ENCODE data around the gene EDEM1.
"Not testable (repeated sequence)": the region's sequence is repeated elsewhere in the genome, so short reads cannot be mapped to it uniquely, and the experiment has no call there.

Gene EDEM1

DNA sequence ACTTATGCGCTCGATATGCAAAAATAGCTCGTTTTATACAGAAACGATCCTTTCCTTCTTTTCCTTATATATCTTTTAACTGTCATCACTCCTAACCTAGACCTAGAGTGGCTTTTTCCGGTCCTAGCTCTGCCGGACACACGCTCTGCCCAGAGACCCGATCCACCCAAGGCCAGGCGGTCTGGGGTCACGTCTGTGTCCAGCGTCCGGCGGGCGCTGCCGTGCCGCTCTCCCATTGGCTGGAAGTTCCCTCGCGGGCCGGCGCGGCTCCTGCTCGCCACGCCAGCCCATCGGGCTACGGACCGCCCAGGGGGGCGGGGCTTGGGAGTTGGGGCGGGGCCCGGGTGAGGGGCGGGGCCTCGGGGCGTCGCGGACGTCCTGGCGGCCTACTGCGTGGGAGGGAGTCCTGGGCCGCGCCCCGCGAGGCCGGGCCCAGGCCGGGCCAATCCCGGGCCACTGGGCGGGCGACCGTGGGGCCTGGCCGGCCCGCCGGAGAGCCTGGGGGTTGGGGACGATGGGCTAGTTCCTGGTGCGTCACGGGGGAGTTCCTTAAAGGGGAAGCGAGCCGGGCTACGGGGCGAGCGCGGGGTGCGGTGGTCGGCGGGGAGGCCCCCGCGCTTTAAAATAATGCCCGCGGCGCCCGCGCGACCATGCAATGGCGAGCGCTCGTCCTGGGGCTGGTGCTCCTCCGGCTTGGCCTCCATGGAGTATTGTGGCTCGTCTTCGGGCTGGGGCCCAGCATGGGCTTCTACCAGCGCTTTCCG, at the start of gene EDEM1:
Gene EDEM1, plus strand, starts transcription at position 552 of the 764 bp plus-strand sequence. Its CDS starts 99 bp downstream, at position 651.
- peak within 1 kb of the TSS; percentile 90 for H3K27ac ChIP-seq (ENCODE audit: low read length)
- peak within 1 kb of the TSS; percentile 94 to 95 for H3K4me3 ChIP-seq (ENCODE audit: low read depth in 1 of 2, low read length in 2 of 2)
- peaks cover 0 to 4% of the 10 kb centered on the region in 2 donors for H3K36me3 ChIP-seq (ENCODE audit: control insufficient read depth in 1 of 2, insufficient read depth in 2 of 2, low read length in 2 of 2)
- H3K9me3 ChIP-seq (ENCODE audit: control insufficient read depth in 1 of 2, low read length in 2 of 2) = no peaks in the 10 kb centered on the region
- peaks cover 4 to 18% of the 10 kb centered on the region in 2 donors for H3K4me1 ChIP-seq (ENCODE audit: control insufficient read depth in 1 of 2, insufficient read depth in 2 of 2, low read length in 2 of 2)
- no peaks in the 10 kb centered on the region for H3K27me3 ChIP-seq (ENCODE audit: low read depth, low read length)

DNA sequence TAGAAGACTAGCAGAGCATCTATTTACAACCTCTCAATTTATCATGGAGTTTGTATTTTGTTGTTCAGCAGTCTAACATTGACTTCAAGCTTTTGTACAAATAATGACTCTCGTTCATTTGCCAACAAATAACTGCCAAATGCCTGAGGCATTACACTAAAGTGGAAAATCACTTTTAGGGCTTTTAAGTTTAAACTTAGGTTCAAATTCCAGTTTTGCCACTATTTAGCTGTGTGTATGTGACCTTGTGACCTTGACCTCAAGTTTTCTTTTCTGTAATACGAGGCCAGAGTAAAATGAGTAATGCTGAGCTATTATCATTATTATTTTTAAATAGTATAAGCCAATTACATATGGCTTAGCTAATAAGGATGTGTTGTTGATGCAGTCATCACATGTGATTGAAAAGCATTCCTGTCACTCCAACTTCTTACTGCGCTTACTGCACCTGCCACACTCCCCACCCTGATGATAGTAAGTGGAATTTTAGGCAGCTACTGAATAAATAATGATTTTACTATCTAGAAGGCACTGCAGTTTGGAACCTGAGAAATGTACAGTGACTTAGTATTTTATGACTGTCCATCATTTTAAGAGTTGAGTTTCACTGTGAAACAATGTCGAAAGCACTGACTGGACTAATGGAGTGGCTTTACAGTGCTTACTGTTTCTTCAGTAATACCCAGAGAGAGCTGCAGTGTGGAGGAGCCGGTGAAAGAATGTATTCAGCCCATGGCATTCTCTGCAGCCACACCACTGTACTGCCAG, 49.1 kb upstream of the EDEM1 start:
- Histone ChIP-seq H3K27me3 (ENCODE audit: low read depth, low read length) (no peaks in the 10 kb centered on the region), H3K4me3 (ENCODE audit: low read depth in 1 of 2, low read length in 2 of 2) (no peak overlapping the region), H3K36me3 (ENCODE audit: control insufficient read depth in 1 of 2, insufficient read depth in 2 of 2, low read length in 2 of 2) (no peaks in the 10 kb centered on the region), H3K9me3 (ENCODE audit: control insufficient read depth in 1 of 2, low read length in 2 of 2) (no peaks in the 10 kb centered on the region), H3K27ac (ENCODE audit: low read length) (peak overlapping the region; percentile 53), H3K4me1 (ENCODE audit: control insufficient read depth in 1 of 2, insufficient read depth in 2 of 2, low read length in 2 of 2) (peaks cover 9 to 45% of the 10 kb centered on the region in 2 donors)

DNA sequence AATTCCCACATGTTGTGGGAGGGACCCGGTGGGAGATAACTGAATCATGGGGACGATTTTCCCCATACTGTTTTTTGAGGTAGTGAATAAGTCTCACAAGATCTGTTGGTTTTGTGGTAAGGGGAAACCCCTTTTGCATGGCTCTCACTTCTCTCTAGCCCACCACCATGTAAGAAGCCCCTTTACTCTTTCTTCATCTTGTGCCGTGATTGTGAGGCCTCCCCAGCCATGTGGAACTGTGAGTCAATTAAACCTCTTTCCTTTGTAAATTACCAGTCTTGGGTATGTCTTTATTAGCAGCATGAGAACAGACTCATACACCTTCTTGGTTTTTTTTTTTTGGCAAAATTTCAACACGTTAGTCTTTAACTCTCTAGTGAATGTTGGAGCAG, 47.3 kb upstream of the EDEM1 start:
- Histone ChIP-seq H3K27me3 (ENCODE audit: low read depth, low read length) (no peaks in the 10 kb centered on the region), H3K4me3 (ENCODE audit: low read depth in 1 of 2, low read length in 2 of 2) (no peak overlapping the region), H3K36me3 (ENCODE audit: control insufficient read depth in 1 of 2, insufficient read depth in 2 of 2, low read length in 2 of 2) (no peaks in the 10 kb centered on the region), H3K27ac (ENCODE audit: low read length) (no peak overlapping the region), H3K9me3 (ENCODE audit: control insufficient read depth in 1 of 2, low read length in 2 of 2) (peaks cover 0 to 2% of the 10 kb centered on the region in 2 donors), H3K4me1 (ENCODE audit: control insufficient read depth in 1 of 2, insufficient read depth in 2 of 2, low read length in 2 of 2) (peaks cover 9 to 40% of the 10 kb centered on the region in 2 donors)

DNA sequence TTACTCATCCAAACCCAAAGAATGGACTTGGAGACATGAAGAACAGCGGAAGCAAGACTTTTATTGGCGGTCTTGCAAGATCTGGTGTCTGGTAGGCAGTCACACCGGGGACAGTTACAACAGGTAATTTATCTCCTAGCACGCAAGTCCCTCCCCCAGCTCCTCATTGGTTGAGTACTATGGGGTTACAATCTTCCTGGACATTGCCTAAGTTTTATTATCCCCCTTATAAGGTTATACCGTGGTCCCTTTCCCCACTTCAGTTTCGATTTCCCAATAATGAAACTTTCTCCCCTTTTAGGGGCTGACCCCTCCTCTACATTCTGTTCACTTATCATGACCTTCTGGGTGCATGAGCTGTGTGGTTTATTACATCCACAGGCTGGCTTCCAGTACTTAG, 46.7 kb upstream of the EDEM1 start:
- Histone ChIP-seq H3K4me3 (ENCODE audit: low read depth in 1 of 2, low read length in 2 of 2) (no peak overlapping the region), H3K27ac (ENCODE audit: low read length) (no peak overlapping the region), H3K36me3 (ENCODE audit: control insufficient read depth in 1 of 2, insufficient read depth in 2 of 2, low read length in 2 of 2) (no peaks in the 10 kb centered on the region), H3K4me1 (ENCODE audit: control insufficient read depth in 1 of 2, insufficient read depth in 2 of 2, low read length in 2 of 2) (peaks cover 9 to 40% of the 10 kb centered on the region in 2 donors), H3K9me3 (ENCODE audit: control insufficient read depth in 1 of 2, low read length in 2 of 2) (peaks cover 0 to 2% of the 10 kb centered on the region in 2 donors), H3K27me3 (ENCODE audit: low read depth, low read length) (no peaks in the 10 kb centered on the region)

DNA sequence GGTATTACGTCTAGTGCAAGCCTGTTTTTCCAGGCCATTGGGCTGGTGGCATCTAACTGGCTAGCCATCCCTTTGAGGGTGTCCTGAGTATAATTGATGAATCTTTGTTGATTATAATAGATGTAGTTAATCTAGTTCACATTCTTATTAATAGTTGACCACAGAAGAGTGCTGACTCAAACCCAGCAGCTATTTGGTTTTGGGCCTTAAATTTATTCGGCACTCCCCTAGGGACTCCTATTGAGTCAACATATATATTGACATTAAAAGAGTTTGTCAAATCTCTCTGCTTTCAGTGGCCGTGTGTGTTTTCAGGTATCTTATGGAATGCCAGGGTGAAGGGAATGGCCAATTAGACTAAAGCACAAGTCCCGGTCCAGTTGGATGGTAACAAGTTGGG, 45.7 kb upstream of the EDEM1 start:
- Histone ChIP-seq H3K27me3 (ENCODE audit: low read depth, low read length) (no peaks in the 10 kb centered on the region), H3K9me3 (ENCODE audit: control insufficient read depth in 1 of 2, low read length in 2 of 2) (peaks cover 0 to 2% of the 10 kb centered on the region in 2 donors), H3K36me3 (ENCODE audit: control insufficient read depth in 1 of 2, insufficient read depth in 2 of 2, low read length in 2 of 2) (no peaks in the 10 kb centered on the region), H3K4me1 (ENCODE audit: control insufficient read depth in 1 of 2, insufficient read depth in 2 of 2, low read length in 2 of 2) (peaks cover 9 to 33% of the 10 kb centered on the region in 2 donors), H3K4me3 (ENCODE audit: low read depth in 1 of 2, low read length in 2 of 2) (no peak overlapping the region), H3K27ac (ENCODE audit: low read length) (no peak overlapping the region)

DNA sequence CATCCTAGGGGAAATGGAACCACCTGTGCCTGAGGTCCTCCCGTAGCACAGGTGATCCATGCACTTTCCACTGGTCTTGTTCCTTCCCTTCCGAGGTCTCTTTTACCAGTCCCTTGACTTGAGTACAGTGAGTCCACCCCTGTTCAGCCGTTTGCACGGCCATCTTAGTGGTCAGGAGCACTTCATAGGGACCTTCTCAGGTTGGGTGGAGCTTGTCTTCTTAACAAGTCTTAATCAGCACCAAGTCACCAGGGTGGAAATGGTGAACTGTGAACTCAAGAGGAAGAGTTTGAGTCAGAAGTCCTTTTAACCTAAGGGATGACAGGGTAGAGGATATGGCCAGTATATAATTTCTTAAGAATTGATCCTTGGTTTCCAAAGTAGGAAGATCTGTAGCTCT, 44.0 kb upstream of the EDEM1 start:
- H3K36me3 ChIP-seq (ENCODE audit: control insufficient read depth in 1 of 2, insufficient read depth in 2 of 2, low read length in 2 of 2) = no peaks in the 10 kb centered on the region
- peaks cover 6 to 17% of the 10 kb centered on the region in 2 donors for H3K4me1 ChIP-seq (ENCODE audit: control insufficient read depth in 1 of 2, insufficient read depth in 2 of 2, low read length in 2 of 2)
- peaks cover 0 to 2% of the 10 kb centered on the region in 2 donors for H3K9me3 ChIP-seq (ENCODE audit: control insufficient read depth in 1 of 2, low read length in 2 of 2)
- H3K27me3 ChIP-seq (ENCODE audit: low read depth, low read length) = no peaks in the 10 kb centered on the region
- H3K27ac ChIP-seq (ENCODE audit: low read length) = no peak overlapping the region
- H3K4me3 ChIP-seq (ENCODE audit: low read depth in 1 of 2, low read length in 2 of 2) = no peak overlapping the region

DNA sequence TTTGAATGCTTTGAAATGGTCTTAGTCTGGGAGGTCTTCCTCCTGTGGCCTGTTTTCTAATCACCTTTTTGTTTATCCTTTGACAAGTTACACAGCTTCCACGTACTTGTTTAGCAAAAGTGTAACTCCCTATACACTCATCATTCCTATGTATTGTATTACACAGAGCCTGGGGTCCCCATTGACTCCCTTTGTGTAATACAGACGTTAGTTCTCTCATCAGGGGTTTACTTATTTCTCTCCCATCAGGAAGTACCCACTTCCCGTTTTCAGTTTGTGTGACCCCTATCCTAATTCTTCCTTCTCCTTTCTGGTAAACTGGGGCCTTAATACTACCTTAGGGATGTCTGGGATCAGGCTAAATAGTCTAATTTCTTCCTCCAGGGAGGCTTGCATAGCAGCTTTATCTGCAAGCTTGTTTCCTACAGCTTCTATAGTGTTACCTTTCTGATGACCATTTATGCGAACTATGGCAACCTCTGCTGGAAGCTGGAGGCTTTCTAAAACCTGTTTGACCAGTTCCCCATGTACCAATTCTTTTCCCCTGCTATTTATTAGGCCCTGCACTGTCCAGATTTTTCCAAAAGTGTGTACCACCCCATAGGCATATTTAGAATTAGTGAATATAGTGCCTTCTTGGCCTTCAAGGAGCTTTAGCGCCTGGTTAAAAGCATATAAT, 43.1 kb upstream of the EDEM1 start:
- peaks cover 0 to 2% of the 10 kb centered on the region in 2 donors for H3K9me3 ChIP-seq (ENCODE audit: control insufficient read depth in 1 of 2, low read length in 2 of 2)
- peaks cover under 1 to 7% of the 10 kb centered on the region in 2 donors for H3K4me1 ChIP-seq (ENCODE audit: control insufficient read depth in 1 of 2, insufficient read depth in 2 of 2, low read length in 2 of 2)
- H3K27ac ChIP-seq (ENCODE audit: low read length) = no peak overlapping the region
- H3K4me3 ChIP-seq (ENCODE audit: low read depth in 1 of 2, low read length in 2 of 2) = no peak overlapping the region
- H3K27me3 ChIP-seq (ENCODE audit: low read depth, low read length) = no peaks in the 10 kb centered on the region
- H3K36me3 ChIP-seq (ENCODE audit: control insufficient read depth in 1 of 2, insufficient read depth in 2 of 2, low read length in 2 of 2) = no peaks in the 10 kb centered on the region

DNA sequence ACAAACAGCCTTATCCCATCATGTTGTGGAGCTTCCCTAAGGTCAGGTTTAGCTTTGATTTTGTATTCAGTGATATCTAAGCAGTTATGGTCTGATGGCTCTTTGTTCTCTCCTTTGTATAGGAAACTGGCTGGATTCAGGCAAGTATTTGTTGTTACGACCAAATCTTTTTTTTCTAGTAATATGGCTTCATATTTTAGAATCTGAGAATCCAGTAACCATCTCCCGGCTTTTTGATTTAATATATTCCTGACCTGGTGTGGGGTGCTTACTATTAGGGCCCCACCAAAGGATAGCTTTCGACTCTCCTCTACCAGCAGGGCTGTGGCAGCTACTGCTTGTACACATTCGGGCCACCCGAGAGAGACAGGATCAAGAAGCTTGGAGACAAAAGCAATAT, 42.4 kb upstream of the EDEM1 start:
- H3K27ac ChIP-seq (ENCODE audit: low read length) = no peak overlapping the region
- H3K9me3 ChIP-seq (ENCODE audit: control insufficient read depth in 1 of 2, low read length in 2 of 2) = peaks cover 0 to 2% of the 10 kb centered on the region in 2 donors
- H3K4me1 ChIP-seq (ENCODE audit: control insufficient read depth in 1 of 2, insufficient read depth in 2 of 2, low read length in 2 of 2) = peaks cover 0 to 5% of the 10 kb centered on the region in 2 donors
- H3K27me3 ChIP-seq (ENCODE audit: low read depth, low read length) = no peaks in the 10 kb centered on the region
- no peaks in the 10 kb centered on the region for H3K36me3 ChIP-seq (ENCODE audit: control insufficient read depth in 1 of 2, insufficient read depth in 2 of 2, low read length in 2 of 2)
- no peak overlapping the region for H3K4me3 ChIP-seq (ENCODE audit: low read depth in 1 of 2, low read length in 2 of 2)

DNA sequence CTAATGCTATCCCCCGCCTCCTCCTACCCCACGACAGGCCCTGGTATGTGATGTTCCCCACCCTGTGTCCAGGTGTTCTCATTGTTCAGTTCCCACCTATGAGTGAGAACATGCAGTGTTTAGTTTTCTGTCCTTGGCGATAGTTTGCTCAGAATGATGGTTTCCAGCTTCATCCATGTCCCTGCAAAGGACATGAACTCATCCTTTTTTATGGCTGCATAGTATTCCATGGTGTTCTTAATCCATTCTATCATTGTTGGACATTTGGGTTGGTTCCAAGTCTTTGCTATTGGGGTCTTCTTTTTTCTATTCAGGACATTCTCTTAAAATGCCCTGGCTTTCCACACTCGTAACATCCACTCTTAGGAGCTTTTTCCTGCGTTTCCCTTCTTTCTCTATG, 40.4 kb upstream of the EDEM1 start:
- H3K36me3 ChIP-seq (ENCODE audit: control insufficient read depth in 1 of 2, insufficient read depth in 2 of 2, low read length in 2 of 2); H3K9me3 ChIP-seq (ENCODE audit: control insufficient read depth in 1 of 2, low read length in 2 of 2); H3K4me3 ChIP-seq (ENCODE audit: low read depth in 1 of 2, low read length in 2 of 2); H3K4me1 ChIP-seq (ENCODE audit: control insufficient read depth in 1 of 2, insufficient read depth in 2 of 2, low read length in 2 of 2); H3K27me3 ChIP-seq (ENCODE audit: low read depth, low read length); H3K27ac ChIP-seq (ENCODE audit: low read length): not testable (repeated sequence)

DNA sequence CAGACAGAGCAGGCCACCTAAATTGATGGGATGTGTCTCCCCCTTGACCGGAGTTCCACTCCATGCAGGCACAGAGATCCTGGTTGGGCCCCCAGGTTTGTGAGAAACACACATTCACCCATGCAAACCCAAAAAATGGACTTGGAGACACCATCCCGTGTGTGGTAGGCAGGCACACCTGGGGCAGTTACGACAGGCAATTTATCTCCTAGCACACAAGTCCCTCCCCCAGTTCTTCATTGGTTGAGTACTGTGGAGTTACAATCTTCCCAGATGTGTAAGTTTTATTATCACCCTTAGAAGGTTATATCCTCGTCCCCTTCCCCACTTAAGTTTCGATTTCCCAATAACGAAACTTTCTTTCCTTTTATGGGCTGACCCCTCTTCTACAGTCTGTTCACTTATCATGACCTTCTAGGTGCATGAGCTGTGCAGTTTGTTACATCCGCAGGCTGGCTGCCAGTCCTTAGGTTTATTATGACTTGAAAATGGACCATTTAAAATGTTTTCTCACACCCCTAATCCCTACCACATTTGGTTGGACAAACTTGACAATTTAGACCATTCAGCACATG, 38.1 kb upstream of the EDEM1 start:
- Histone ChIP-seq H3K9me3 (ENCODE audit: control insufficient read depth in 1 of 2, low read length in 2 of 2) (peaks cover 0 to 1% of the 10 kb centered on the region in 2 donors), H3K27ac (ENCODE audit: low read length) (no peak overlapping the region), H3K27me3 (ENCODE audit: low read depth, low read length) (no peaks in the 10 kb centered on the region), H3K4me1 (ENCODE audit: control insufficient read depth in 1 of 2, insufficient read depth in 2 of 2, low read length in 2 of 2) (no peaks in the 10 kb centered on the region), H3K36me3 (ENCODE audit: control insufficient read depth in 1 of 2, insufficient read depth in 2 of 2, low read length in 2 of 2) (no peaks in the 10 kb centered on the region), H3K4me3 (ENCODE audit: low read depth in 1 of 2, low read length in 2 of 2) (no peak overlapping the region)

DNA sequence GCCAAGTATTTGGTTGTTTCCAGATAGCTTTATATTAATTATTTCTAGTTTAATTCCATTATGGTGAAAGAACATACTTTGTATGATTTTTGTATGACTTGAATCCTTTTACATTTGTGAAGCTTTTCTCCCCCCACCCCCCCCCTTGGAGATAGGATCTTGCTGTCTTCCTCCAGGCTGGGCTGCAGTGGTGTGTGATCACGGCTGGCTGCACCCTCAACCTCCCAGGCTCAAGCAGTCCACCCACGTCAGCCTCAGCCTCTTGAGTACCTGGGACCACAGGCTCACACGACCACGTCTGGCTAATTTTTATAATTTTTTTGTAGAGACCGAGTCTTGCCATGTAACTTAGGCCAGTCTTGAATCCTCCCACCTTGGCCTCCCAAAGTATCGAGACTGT, 35.9 kb upstream of the EDEM1 start:
- H3K27ac ChIP-seq (ENCODE audit: low read length) = no peak overlapping the region
- H3K27me3 ChIP-seq (ENCODE audit: low read depth, low read length) = no peaks in the 10 kb centered on the region
- no peaks in the 10 kb centered on the region for H3K9me3 ChIP-seq (ENCODE audit: control insufficient read depth in 1 of 2, low read length in 2 of 2)
- H3K36me3 ChIP-seq (ENCODE audit: control insufficient read depth in 1 of 2, insufficient read depth in 2 of 2, low read length in 2 of 2) = no peaks in the 10 kb centered on the region
- H3K4me1 ChIP-seq (ENCODE audit: control insufficient read depth in 1 of 2, insufficient read depth in 2 of 2, low read length in 2 of 2) = no peaks in the 10 kb centered on the region
- no peak overlapping the region for H3K4me3 ChIP-seq (ENCODE audit: low read depth in 1 of 2, low read length in 2 of 2)
